ENCODE results near the gene TMEM121. TPM values are rescaled to one million over a fixed set of nuclear protein-coding genes. Genes with fewer than 3 reads are reported as not detected.

The TMEM121 gene
- total RNA-seq, 2 donors from 2014 or later: 11.1 to 15.7 TPM

DNA sequence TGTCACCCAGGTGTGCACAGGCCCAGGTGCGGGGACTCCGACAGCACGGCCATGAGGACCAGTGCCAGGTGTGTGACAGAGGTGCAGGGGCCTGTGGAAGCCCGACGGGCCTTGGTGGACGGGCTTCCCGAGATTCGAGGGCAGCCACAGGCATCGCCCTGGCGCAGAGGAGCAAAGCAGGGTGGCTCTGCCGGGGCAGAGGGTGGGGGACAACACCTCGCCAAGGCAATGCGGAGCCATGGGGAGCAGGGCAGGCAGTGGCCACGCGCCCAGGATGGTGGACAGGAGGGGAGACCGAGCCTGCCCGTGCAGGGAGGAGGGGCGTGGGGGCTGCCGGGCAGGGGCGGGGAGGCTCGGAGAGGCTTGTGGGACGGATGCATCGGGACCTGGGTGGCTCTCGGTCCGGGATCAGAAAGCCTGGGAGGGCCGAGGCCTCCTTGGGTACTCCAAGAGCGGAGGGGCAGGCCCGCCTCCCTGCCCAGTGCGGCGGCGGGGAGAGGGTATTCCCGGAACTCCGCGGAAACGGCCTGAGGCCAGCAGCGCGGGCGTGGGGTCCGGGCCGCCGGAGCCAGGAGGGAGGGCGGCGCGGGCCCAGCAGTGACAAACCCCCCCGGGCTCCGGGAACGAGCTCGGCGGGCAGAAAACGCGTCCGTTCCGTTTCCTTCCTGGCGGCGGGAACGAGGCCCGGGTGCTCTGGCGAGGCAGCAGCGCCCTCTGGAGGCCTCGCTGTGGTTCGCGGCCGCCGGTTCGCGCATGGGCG lies 1.6 kb downstream of the TMEM121 start:
- 6% methylated on average over 38 of the region's 67 CpGs for WGBS
- H3K27ac ChIP-seq: peak overlapping the region; percentile 73 to 75
- H3K27me3 ChIP-seq (replicated peaks; ENCODE audit: insufficient read depth): no peaks in the 10 kb centered on the region
- H3K36me3 ChIP-seq: no peaks in the 10 kb centered on the region
- DNase-seq (ENCODE audit: low spot score): peak; percentile 69
- peaks cover 22% of the 10 kb centered on the region for H3K4me1 ChIP-seq (replicated peaks)
- intact Hi-C loops (cut with DNase I): loop anchor here (2.0 kb wide), 1 partner anchor 37 kb away; the partner anchor contains the start of gene TEDC1
- TF ChIP-seq, protein P1, sequence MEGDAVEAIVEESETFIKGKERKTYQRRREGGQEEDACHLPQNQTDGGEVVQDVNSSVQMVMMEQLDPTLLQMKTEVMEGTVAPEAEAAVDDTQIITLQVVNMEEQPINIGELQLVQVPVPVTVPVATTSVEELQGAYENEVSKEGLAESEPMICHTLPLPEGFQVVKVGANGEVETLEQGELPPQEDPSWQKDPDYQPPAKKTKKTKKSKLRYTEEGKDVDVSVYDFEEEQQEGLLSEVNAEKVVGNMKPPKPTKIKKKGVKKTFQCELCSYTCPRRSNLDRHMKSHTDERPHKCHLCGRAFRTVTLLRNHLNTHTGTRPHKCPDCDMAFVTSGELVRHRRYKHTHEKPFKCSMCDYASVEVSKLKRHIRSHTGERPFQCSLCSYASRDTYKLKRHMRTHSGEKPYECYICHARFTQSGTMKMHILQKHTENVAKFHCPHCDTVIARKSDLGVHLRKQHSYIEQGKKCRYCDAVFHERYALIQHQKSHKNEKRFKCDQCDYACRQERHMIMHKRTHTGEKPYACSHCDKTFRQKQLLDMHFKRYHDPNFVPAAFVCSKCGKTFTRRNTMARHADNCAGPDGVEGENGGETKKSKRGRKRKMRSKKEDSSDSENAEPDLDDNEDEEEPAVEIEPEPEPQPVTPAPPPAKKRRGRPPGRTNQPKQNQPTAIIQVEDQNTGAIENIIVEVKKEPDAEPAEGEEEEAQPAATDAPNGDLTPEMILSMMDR (IDR thresholded peaks at IDR 0.05): peak; percentile 80 to 94 (median 90)
- TF ChIP-seq POLR2A (IDR thresholded peaks at IDR 0.05) (peak; percentile 19), POLR2AphosphoS5 (IDR thresholded peaks at IDR 0.05) (peak; percentile 67)
- H3K9me3 ChIP-seq: no peaks in the 10 kb centered on the region
- peak overlapping the region; percentile 48 to 57 for H3K4me3 ChIP-seq

DNA sequence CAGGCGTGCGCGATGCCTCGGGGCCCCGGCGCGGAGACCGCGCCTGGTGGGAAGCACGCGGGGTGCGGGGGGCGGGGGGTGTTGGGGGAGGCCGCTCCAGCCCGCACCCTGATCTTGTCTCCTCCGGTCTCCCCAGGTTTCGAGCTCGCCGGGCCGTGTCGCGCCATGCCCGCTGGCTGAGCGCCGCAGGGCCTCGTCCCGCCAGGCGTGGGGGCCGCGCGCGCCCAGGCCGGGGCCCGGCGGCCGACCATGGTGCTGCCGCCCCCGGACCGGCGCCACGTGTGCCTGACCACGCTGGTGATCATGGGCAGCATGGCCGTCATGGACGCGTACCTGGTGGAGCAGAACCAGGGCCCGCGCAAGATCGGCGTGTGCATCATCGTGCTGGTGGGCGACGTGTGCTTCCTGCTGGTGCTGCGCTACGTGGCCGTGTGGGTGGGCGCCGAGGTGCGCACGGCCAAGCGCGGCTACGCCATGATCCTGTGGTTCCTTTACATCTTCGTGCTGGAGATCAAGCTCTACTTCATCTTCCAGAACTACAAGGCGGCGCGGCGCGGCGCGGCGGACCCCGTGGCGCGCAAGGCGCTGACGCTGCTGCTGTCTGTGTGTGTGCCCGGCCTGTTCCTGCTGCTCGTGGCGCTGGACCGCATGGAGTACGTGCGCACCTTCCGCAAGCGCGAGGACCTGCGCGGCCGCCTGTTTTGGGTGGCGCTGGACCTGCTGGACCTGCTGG lies 2.4 kb downstream of the TMEM121 start:
- intact Hi-C loops (cut with DNase I): loop anchor here (2.0 kb wide), 1 partner anchor 38 kb away; the partner anchor contains the start of gene TEDC1
- H3K27me3 ChIP-seq (replicated peaks; ENCODE audit: insufficient read depth): no peaks in the 10 kb centered on the region
- peak overlapping the region in 1 of 2 donors; percentile 73 for H3K27ac ChIP-seq
- no peak for DNase-seq (ENCODE audit: low spot score)
- H3K4me1 ChIP-seq (replicated peaks): peaks cover 22% of the 10 kb centered on the region
- TF ChIP-seq, protein P1 (IDR thresholded peaks at IDR 0.05): no peak
- TF ChIP-seq POLR2A (IDR thresholded peaks at IDR 0.05) (no peak), POLR2AphosphoS5 (IDR thresholded peaks at IDR 0.05) (no peak)
- peak overlapping the region; percentile 48 to 57 for H3K4me3 ChIP-seq
- no peaks in the 10 kb centered on the region for H3K9me3 ChIP-seq
- H3K36me3 ChIP-seq: no peaks in the 10 kb centered on the region
- WGBS: 51% methylated on average over 47 of the region's 89 CpGs

DNA sequence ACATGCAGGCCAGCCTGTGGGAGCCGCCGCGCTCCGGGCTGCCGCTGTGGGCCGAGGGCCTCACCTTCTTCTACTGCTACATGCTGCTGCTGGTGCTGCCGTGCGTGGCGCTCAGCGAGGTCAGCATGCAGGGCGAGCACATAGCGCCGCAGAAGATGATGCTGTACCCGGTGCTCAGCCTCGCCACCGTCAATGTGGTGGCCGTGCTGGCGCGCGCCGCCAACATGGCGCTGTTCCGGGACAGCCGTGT lies 2.9 kb downstream of the TMEM121 start:
- no peaks in the 10 kb centered on the region for H3K27me3 ChIP-seq (replicated peaks; ENCODE audit: insufficient read depth)
- H3K4me1 ChIP-seq (replicated peaks): peaks cover 22% of the 10 kb centered on the region
- H3K36me3 ChIP-seq: no peaks in the 10 kb centered on the region
- H3K4me3 ChIP-seq: no peak overlapping the region
- no peak overlapping the region for H3K27ac ChIP-seq
- whole genome bisulfite sequencing: 85% methylated on average over 12 of the region's 24 CpGs
- TF ChIP-seq, protein P1 (IDR thresholded peaks at IDR 0.05): no peak
- TF ChIP-seq POLR2AphosphoS5 (IDR thresholded peaks at IDR 0.05): no peak
- TF ChIP-seq POLR2A (IDR thresholded peaks at IDR 0.05): no peak
- intact Hi-C loops (cut with DNase I): loop anchor here (2.0 kb wide), 1 partner anchor 38 kb away; the partner anchor contains the start of gene TEDC1
- no peaks in the 10 kb centered on the region for H3K9me3 ChIP-seq
- no peak for DNase-seq (ENCODE audit: low spot score)

DNA sequence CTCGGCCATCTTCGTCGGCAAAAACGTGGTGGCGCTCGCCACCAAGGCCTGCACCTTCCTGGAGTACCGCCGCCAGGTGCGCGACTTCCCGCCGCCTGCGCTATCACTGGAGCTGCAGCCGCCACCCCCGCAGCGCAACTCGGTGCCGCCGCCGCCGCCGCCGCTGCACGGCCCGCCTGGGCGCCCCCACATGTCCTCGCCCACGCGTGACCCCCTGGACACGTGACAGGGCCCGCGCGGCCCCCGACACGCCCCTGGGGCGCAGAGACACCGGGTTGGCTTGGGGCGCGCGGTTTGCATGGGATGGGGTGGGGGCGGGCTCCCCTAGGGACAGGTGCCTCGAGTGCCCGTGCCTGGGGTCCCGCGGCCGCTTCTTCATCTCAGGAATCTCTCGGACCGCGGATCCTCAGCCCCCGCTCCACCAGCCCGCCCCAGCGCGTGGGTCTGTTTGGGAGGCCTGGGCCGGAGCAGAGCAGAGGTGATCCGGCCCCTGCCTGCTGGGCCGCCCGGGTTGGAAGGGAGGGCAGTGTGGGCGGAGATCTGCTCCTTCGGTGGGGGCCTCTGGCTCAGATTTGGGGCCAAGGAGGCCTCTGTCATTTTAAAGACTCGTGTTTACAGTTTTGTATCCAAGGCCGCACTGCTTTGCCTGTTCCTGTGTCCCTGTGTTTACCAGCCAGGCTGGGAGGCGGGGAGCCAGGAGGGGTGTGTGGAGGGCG lies 3.3 kb downstream of the TMEM121 start:
- no peak for DNase-seq (ENCODE audit: low spot score)
- peaks cover 22% of the 10 kb centered on the region for H3K4me1 ChIP-seq (replicated peaks)
- TF ChIP-seq POLR2AphosphoS5 (IDR thresholded peaks at IDR 0.05): peak; percentile 23
- TF ChIP-seq POLR2A (IDR thresholded peaks at IDR 0.05): no peak
- TF ChIP-seq, protein P1 (IDR thresholded peaks at IDR 0.05): no peak
- H3K36me3 ChIP-seq: no peaks in the 10 kb centered on the region
- intact Hi-C loops (cut with DNase I): loop anchor here (2.0 kb wide), 1 partner anchor 39 kb away; the partner anchor contains the start of gene TEDC1
- H3K4me3 ChIP-seq: no peak overlapping the region
- H3K27me3 ChIP-seq (replicated peaks; ENCODE audit: insufficient read depth): no peaks in the 10 kb centered on the region
- no peaks in the 10 kb centered on the region for H3K9me3 ChIP-seq
- peak overlapping the region; percentile 22 to 48 for H3K27ac ChIP-seq
- 65% methylated on average over 63 of the region's 63 CpGs for WGBS

Measured in prostate gland (tissue), 2 donors.